Prostate gland (tissue), 2 donors: ENCODE data around the gene CCBE1.

Source experiments
- POLR2A ChIP-seq: fragments of 450-650 bp; IDR thresholded peaks from one replicate; pipeline ENCODE4 v1.6.1; 2016; ENCODE audit warnings: antibody characterized with exemption, mild to moderate bottlenecking
- POLR2AphosphoS5 ChIP-seq: sonication (generic); formaldehyde crosslinking; IDR thresholded peaks from one replicate; pipeline ENCODE4 v1.6.1; 2017; ENCODE audit warnings: antibody characterized with exemption
- TF ChIP-seq, protein P1 (sequence below), 4 experiments: fragments of 200-600 bp in 2 of 4; fragments of 450-650 bp in 2 of 4; sonication (generic) in 2 of 4; IDR thresholded peaks; 1 replicate in 3 of 4; 2 replicates in 1 of 4; pipeline ENCODE4 v1.5.1; 2016 to 2019; ENCODE audit warnings: antibody characterized with exemption in 4 of 4, mild to moderate bottlenecking in 2 of 4, moderate library complexity in 2 of 4

DNA sequence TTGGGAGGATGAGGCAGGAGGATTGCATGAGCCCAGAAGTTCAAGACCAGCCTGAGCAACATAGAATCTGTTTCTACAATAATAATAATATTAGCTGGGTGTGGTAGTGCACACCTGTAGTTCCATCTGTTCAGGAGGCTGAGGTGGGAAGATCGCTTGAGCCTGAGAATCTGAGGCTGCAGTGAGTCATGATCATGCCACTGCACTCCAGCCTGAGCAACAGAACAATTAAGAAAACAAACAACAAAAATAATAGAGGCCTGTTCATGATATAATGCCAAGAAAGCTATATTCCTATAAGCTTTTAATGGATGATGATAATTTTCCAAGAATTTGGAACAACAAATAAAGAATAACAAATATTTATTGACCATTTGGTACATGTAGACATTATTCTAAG lies 6.9 kb upstream of the CCBE1 start:
- TF ChIP-seq, protein P1, sequence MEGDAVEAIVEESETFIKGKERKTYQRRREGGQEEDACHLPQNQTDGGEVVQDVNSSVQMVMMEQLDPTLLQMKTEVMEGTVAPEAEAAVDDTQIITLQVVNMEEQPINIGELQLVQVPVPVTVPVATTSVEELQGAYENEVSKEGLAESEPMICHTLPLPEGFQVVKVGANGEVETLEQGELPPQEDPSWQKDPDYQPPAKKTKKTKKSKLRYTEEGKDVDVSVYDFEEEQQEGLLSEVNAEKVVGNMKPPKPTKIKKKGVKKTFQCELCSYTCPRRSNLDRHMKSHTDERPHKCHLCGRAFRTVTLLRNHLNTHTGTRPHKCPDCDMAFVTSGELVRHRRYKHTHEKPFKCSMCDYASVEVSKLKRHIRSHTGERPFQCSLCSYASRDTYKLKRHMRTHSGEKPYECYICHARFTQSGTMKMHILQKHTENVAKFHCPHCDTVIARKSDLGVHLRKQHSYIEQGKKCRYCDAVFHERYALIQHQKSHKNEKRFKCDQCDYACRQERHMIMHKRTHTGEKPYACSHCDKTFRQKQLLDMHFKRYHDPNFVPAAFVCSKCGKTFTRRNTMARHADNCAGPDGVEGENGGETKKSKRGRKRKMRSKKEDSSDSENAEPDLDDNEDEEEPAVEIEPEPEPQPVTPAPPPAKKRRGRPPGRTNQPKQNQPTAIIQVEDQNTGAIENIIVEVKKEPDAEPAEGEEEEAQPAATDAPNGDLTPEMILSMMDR (IDR thresholded peaks at IDR 0.05) = no peak
- no peak for TF ChIP-seq POLR2A
- TF ChIP-seq POLR2AphosphoS5 = no peak
